Superior temporal gyrus (tissue), 1 donor: ENCODE data around the gene CD200R1L.

Source experiments
- DNase-seq: peaks from one replicate; pipeline ENCODE4 v3.0.0-alpha.2; 2016; ENCODE audit errors: extremely low spot score

CD200R1L gene

DNA sequence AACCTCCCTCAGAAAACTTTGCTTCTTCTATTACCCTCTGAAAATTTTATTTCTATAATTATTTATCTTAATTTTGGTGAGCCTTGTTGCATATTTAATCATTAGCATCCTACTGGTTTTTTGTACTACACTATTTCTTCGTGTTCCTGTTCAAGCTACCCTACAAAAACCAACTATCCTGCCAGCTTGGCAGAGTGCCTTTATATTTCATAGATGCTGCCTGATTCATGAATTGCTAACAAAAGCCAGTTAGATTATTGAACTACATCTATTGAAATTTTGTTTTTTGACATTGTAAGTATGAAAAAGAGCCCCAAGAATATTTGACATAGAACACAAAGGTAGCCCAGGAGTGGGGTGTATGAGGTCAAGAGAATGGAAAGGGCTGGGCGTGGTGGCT is 78.9 kb downstream of the CD200R1L start:
- no peak for DNase-seq

GRCh38 chr3:112767177-112767576 is 79.5 kb downstream of the CD200R1L start:
- DNase-seq: no peak
